ENCODE results near the gene GSK3B. TPM values are rescaled to one million over a fixed set of nuclear protein-coding genes. Genes with fewer than 3 reads are reported as not detected.

The GSK3B gene
- total RNA-seq (10 to 100 TPM; 37.5 to 57.1 (median 51.1) TPM), polyA plus RNA-seq (1 to 10 TPM; 7.5 to 9.6 TPM)
- long read RNA-seq, donor 1, full-length matches to known transcripts: 2 of 12 reads
- long read RNA-seq, donor 1, partial matches to known transcripts: 4 of 12 reads
- long read RNA-seq, donor 1, other reads (novel, unspliced or antisense): 6 of 12 reads
- long read RNA-seq, donor 2, full-length matches to known transcripts: 7 of 20 reads
- long read RNA-seq, donor 2, partial matches to known transcripts: 4 of 20 reads
- long read RNA-seq, donor 2, other reads (novel, unspliced or antisense): 9 of 20 reads
- long read RNA-seq, donor 3, full-length matches to known transcripts: 7 of 14 reads
- long read RNA-seq, donor 3, partial matches to known transcripts: 2 of 14 reads
- long read RNA-seq, donor 3, other reads (novel, unspliced or antisense): 5 of 14 reads

- Histone ChIP-seq H3K4me1 (peaks cover 0 to 44% (median 38%) of the 10 kb centered on the region in 9 donors), H3K9me3 (no peaks in the 10 kb centered on the region), H3K36me3 (peaks cover 0 to 15% (median 0%) of the 10 kb centered on the region in 9 donors), H3K27me3 (no peaks in the 10 kb centered on the region), H3K4me3 (peak within 1 kb of the TSS; percentile 74 to 95 (median 86)), H3K27ac (peak within 1 kb of the TSS; percentile 98 to 100 (median 99))
- ATAC-seq (peak; percentile 79 to 96 (median 84)), DNase-seq (peak in 1 of 2 donors; percentile 98)
- TF ChIP-seq CTCF (IDR thresholded peaks at IDR 0.05): no peak
- WGBS, 2 donors: 0 to 1% methylated on average over 84 to 94 of the region's 94 CpGs
- intact Hi-C loops (cut with DNase I): loop anchor here in 6 of 10 donors (5.0 to 10.0 kb wide), 7 partner anchors 37 to 331 kb away; partner anchors contain the start of gene LRRC58 (in 1 of the 6)
Observed at GRCh38 chr3:120093911-120094775, at the start of gene GSK3B. GSK3B (minus strand) TSS chr3:120094447; CDS start chr3:120093434, 1,013 bp downstream.

- Histone ChIP-seq H3K4me1 (peaks cover 0 to 21% (median 16%) of the 10 kb centered on the region in 9 donors), H3K27me3 (no peaks in the 10 kb centered on the region), H3K27ac (no peak overlapping the region), H3K9me3 (no peaks in the 10 kb centered on the region), H3K36me3 (no peaks in the 10 kb centered on the region), H3K4me3 (no peak overlapping the region)
- ATAC-seq (no peak), DNase-seq (no peak)
- TF ChIP-seq CTCF (IDR thresholded peaks at IDR 0.05): no peak
- intact Hi-C loops (cut with DNase I): no loop called here
- 97 to 99% methylated on average over 2 of the region's 2 CpGs for WGBS, 2 donors
Observed at GRCh38 chr3:120143676-120144075, 49.4 kb upstream of the GSK3B start.

- Histone ChIP-seq H3K4me1 (peaks cover 0 to 6% (median 2%) of the 10 kb centered on the region in 9 donors), H3K4me3 (no peak overlapping the region), H3K9me3 (no peaks in the 10 kb centered on the region), H3K27me3 (no peaks in the 10 kb centered on the region), H3K36me3 (no peaks in the 10 kb centered on the region), H3K27ac (no peak overlapping the region)
- intact Hi-C loops (cut with DNase I): no loop called here
- 83 to 95% methylated on average over 4 of the region's 4 CpGs for WGBS, 2 donors
- TF ChIP-seq CTCF (IDR thresholded peaks at IDR 0.05): no peak
- DNase-seq: no peak
- no peak for ATAC-seq
Observed at GRCh38 chr3:120142236-120142635, 48.0 kb upstream of the GSK3B start.

GRCh38 chr3:120140098-120140742 lies 46.0 kb upstream of the GSK3B start:
- Histone ChIP-seq H3K9me3 (no peaks in the 10 kb centered on the region), H3K27ac (no peak overlapping the region), H3K27me3 (no peaks in the 10 kb centered on the region), H3K36me3 (no peaks in the 10 kb centered on the region), H3K4me3 (no peak overlapping the region), H3K4me1 (no peaks in the 10 kb centered on the region)
- DNase-seq (no peak), ATAC-seq (no peak)
- 97% methylated on average over 49 to 52 of the region's 52 CpGs for WGBS, 2 donors
- intact Hi-C loops (cut with DNase I): no loop called here
- TF ChIP-seq CTCF (IDR thresholded peaks at IDR 0.05): no peak

Measured in heart right ventricle (tissue), 16 donors.